ENCODE measurements around the gene TSPAN18.
A peak's percentile ranks its signal among the peaks of the same experiment; 100 is the strongest.

The TSPAN18 gene

DNA sequence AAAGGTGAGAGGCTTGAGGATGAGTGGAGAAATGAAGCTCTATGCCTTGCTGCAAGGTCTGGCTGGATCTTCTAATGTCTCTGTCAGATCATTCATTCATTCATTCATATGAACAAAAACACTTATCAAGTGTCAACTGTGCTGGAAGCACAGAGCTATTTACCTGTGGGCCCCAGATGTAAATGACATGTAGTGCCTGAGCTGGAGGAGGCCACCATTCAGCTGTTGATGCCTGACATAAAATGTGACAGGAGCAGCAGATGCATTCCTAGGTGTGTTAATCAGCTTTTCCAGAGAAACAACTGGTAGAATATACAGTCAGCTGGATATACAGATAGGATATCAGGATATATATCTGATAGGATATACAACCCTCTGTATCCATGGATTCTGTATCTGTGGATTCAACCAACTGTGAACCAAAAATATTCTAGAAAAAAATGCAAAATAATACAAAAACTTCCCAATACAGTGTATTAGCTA is 44.5 kb downstream of the TSPAN18 start:
- TF ChIP-seq, protein P1, sequence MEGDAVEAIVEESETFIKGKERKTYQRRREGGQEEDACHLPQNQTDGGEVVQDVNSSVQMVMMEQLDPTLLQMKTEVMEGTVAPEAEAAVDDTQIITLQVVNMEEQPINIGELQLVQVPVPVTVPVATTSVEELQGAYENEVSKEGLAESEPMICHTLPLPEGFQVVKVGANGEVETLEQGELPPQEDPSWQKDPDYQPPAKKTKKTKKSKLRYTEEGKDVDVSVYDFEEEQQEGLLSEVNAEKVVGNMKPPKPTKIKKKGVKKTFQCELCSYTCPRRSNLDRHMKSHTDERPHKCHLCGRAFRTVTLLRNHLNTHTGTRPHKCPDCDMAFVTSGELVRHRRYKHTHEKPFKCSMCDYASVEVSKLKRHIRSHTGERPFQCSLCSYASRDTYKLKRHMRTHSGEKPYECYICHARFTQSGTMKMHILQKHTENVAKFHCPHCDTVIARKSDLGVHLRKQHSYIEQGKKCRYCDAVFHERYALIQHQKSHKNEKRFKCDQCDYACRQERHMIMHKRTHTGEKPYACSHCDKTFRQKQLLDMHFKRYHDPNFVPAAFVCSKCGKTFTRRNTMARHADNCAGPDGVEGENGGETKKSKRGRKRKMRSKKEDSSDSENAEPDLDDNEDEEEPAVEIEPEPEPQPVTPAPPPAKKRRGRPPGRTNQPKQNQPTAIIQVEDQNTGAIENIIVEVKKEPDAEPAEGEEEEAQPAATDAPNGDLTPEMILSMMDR (IDR thresholded peaks at IDR 0.05): no peak

- TF ChIP-seq, protein P1 (IDR thresholded peaks at IDR 0.05): no peak
Measured at GRCh38 chr11:44771841-44772240, 45.1 kb downstream of the TSPAN18 start.

- TF ChIP-seq, protein P1 (IDR thresholded peaks at IDR 0.05): no peak
Measured at GRCh38 chr11:44773351-44773965, 46.7 kb downstream of the TSPAN18 start.

GRCh38 chr11:44774108-44774507 is 47.3 kb downstream of the TSPAN18 start:
- TF ChIP-seq, protein P1 (IDR thresholded peaks at IDR 0.05): no peak

GRCh38 chr11:44774731-44775130 is 48.0 kb downstream of the TSPAN18 start:
- TF ChIP-seq, protein P1 (IDR thresholded peaks at IDR 0.05): no peak

GRCh38 chr11:44775366-44775984 is 48.7 kb downstream of the TSPAN18 start:
- TF ChIP-seq, protein P1 (IDR thresholded peaks at IDR 0.05): peak; percentile 68

GRCh38 chr11:44775985-44776446 is 49.3 kb downstream of the TSPAN18 start:
- TF ChIP-seq, protein P1 (IDR thresholded peaks at IDR 0.05): no peak
